Calu3 (cell line): ENCODE data around the gene COMMD9. TPM values are rescaled to one million over a fixed set of nuclear protein-coding genes. Genes with fewer than 3 reads are reported as not detected.

Source experiments
- BruUV-seq: library from RNA; stranded (reverse); fragments of 400-500 nt; replicated peaks from 2 replicates; lab custom pipeline; 2021; lab: Mats Ljungman, UMichigan
- CTCF ChIA-PET: fragments of 300-600 bp; sonication (Branson Sonifier 250); formaldehyde crosslinking; loops from one replicate; lab custom pipeline; 2022; ENCODE audit warnings: antibody characterized with exemption; lab: Charles Lee
- DNase-seq: peaks from one replicate; pipeline ENCODE4 v3.0.0; 2022
- H3K27ac Mint-ChIP-seq: one replicate; pipeline ENCODE4 v1.8.0; 2022; ENCODE audit warnings: mixed read lengths; ENCODE audit not compliant: unreplicated experiment
- H3K27me3 Mint-ChIP-seq: one replicate; pipeline ENCODE4 v1.8.0; 2022; ENCODE audit warnings: mixed read lengths; ENCODE audit not compliant: unreplicated experiment
- H3K36me3 Mint-ChIP-seq: one replicate; pipeline ENCODE4 v1.8.0; 2022; ENCODE audit warnings: mild to moderate bottlenecking, moderate library complexity, mixed read lengths; ENCODE audit not compliant: insufficient read depth, unreplicated experiment
- H3K4me1 Mint-ChIP-seq: one replicate; pipeline ENCODE4 v1.8.0; 2022; ENCODE audit warnings: mild to moderate bottlenecking, low read depth, mixed read lengths; ENCODE audit not compliant: unreplicated experiment
- H3K4me3 Mint-ChIP-seq: one replicate; pipeline ENCODE4 v1.8.0; 2022; ENCODE audit warnings: mild to moderate bottlenecking, low read depth, moderate library complexity, mixed read lengths; ENCODE audit not compliant: unreplicated experiment
- H3K9me3 Mint-ChIP-seq: one replicate; pipeline ENCODE4 v1.8.0; 2022; ENCODE audit warnings: low read depth, mixed read lengths; ENCODE audit not compliant: unreplicated experiment
- CTCF ChIP-seq: fragments of 200-600 bp; IDR thresholded peaks from one replicate; pipeline ENCODE4 v1.8.0; 2022; ENCODE audit warnings: antibody characterized with exemption; ENCODE audit not compliant: unreplicated experiment
- intact Hi-C: fragments of 100-400 bp; cut with micrococcal nuclease; formaldehyde crosslinking; loops from one replicate; pipeline ENCODE4 v1.10.0; 2022; ENCODE audit not compliant: unreplicated experiment
- total RNA-seq: library from RNA; stranded (reverse); gene quantifications from 2 replicates; pipeline ENCODE4 v1.2.3, GENCODE V29; 2022

The COMMD9 gene
- total RNA-seq, 1 experiment from 2014 or later = 44.1 TPM

GRCh38 chr11:36235750-36236149 lies 53.5 kb downstream of the COMMD9 start:
- no peaks in the 10 kb centered on the region for H3K9me3 Mint-ChIP-seq
- no peak overlapping the region for H3K4me3 Mint-ChIP-seq
- H3K36me3 Mint-ChIP-seq = no peaks in the 10 kb centered on the region
- no peaks in the 10 kb centered on the region for H3K27me3 Mint-ChIP-seq
- TF ChIP-seq CTCF = no peak
- no peak overlapping the region for H3K27ac Mint-ChIP-seq
- CTCF ChIA-PET = no interaction called here
- BruUV-seq = no TSS peak
- no peak for DNase-seq
- intact Hi-C loops = no loop called here
- no peaks in the 10 kb centered on the region for H3K4me1 Mint-ChIP-seq

GRCh38 chr11:36234825-36235224 lies 54.4 kb downstream of the COMMD9 start:
- intact Hi-C loops = no loop called here
- Mint-ChIP-seq H3K27ac (no peak overlapping the region), H3K4me3 (no peak overlapping the region), H3K36me3 (no peaks in the 10 kb centered on the region), H3K4me1 (no peaks in the 10 kb centered on the region), H3K9me3 (no peaks in the 10 kb centered on the region), H3K27me3 (no peaks in the 10 kb centered on the region)
- CTCF ChIA-PET = no interaction called here
- TF ChIP-seq CTCF = no peak
- no peak for DNase-seq
- no TSS peak for BruUV-seq

GRCh38 chr11:36233204-36233603 lies 56.0 kb downstream of the COMMD9 start:
- Mint-ChIP-seq H3K4me3 (no peak overlapping the region), H3K27me3 (no peaks in the 10 kb centered on the region), H3K36me3 (peaks cover 4% of the 10 kb centered on the region), H3K9me3 (no peaks in the 10 kb centered on the region), H3K4me1 (no peaks in the 10 kb centered on the region), H3K27ac (no peak overlapping the region)
- BruUV-seq = no TSS peak
- no peak for DNase-seq
- TF ChIP-seq CTCF = no peak
- CTCF ChIA-PET = no interaction called here
- intact Hi-C loops = no loop called here

- H3K27me3 Mint-ChIP-seq = no peaks in the 10 kb centered on the region
- intact Hi-C loops = no loop called here
- H3K9me3 Mint-ChIP-seq = no peaks in the 10 kb centered on the region
- no peaks in the 10 kb centered on the region for H3K4me1 Mint-ChIP-seq
- peaks cover 4% of the 10 kb centered on the region for H3K36me3 Mint-ChIP-seq
- TF ChIP-seq CTCF = no peak
- no TSS peak for BruUV-seq
- no peak overlapping the region for H3K4me3 Mint-ChIP-seq
- CTCF ChIA-PET = no interaction called here
- H3K27ac Mint-ChIP-seq = no peak overlapping the region
- DNase-seq = no peak
These were observed 58.2 kb downstream of the COMMD9 start for GRCh38 chr11:36230779-36231699.
